HepG2 (cell line): ENCODE data around the gene CEP19. TPM values are rescaled to one million over a fixed set of nuclear protein-coding genes. Genes with fewer than 3 reads are reported as not detected.

Experiments used
- ATAC-seq: fragments of 200-7000 bp; cut with Tn5 transposase; 3 replicates; pipeline ENCODE4 v1.9.1; 2020; ENCODE audit warnings: mild to moderate bottlenecking, moderate library complexity
- BruUV-seq: library from RNA; stranded (reverse); fragments of 400-500 nt; replicated peaks from 2 replicates; lab custom pipeline; 2021; lab: Mats Ljungman, UMichigan
- CTCF ChIA-PET: fragments of 300-600 bp; formaldehyde crosslinking; extraction: SDS; loops from one replicate; lab custom pipeline; 2021; ENCODE audit warnings: low total read pairs, inconsistent platforms, low intra/inter-chr PET ratio; lab: Yijun Ruan, JAX
- POLR2A ChIA-PET: fragments of 350-600 bp; sonication (Branson Sonifier 250); formaldehyde crosslinking; loops from one replicate; lab custom pipeline; 2020; ENCODE audit warnings: antibody characterized with exemption, inconsistent platforms; lab: Yijun Ruan, JAX
- DNase-seq: peaks from one replicate; pipeline ENCODE4 v3.0.0-alpha.2; 2015; ENCODE audit warnings: low spot score
- FAIRE-seq: peaks from 3 replicates; lab custom pipeline; 2011; peaks lifted over from hg19 to GRCh38; lab: Jason Lieb, UNC
- H2AFZ ChIP-seq: one replicate; pipeline ENCODE4 v1.6.1; 2011; ENCODE audit warnings: low read length, inconsistent platforms
- H3K27ac ChIP-seq: fragments of 300-600 bp; 3 replicates; pipeline ENCODE4 v1.8.0; 2011; ENCODE audit warnings: mixed run types, mild to moderate bottlenecking, mixed read lengths, low read length, inconsistent platforms; ENCODE audit not compliant: insufficient read depth; ENCODE audit errors: extremely low read length
- H3K27me3 ChIP-seq, 2 experiments: fragments of 200-600 bp in 1 of 2; 2 replicates in 1 of 2; 3 replicates in 1 of 2; pipeline versions ENCODE4 v1.6.0 to v1.8.0; 2011; ENCODE audit warnings: low read length in 2 of 2, mild to moderate bottlenecking in 2 of 2, moderate library complexity in 2 of 2, inconsistent platforms in 1 of 2; ENCODE audit not compliant: insufficient read depth in 2 of 2, control insufficient read depth in 1 of 2
- H3K36me3 ChIP-seq, 2 experiments: fragments of 200-600 bp in 1 of 2; replicated peaks in 1 of 2; 2 replicates in 1 of 2; 3 replicates in 1 of 2; pipeline versions ENCODE4 v1.5.1 to v1.8.0; 2011; ENCODE audit warnings: low read length in 2 of 2, inconsistent platforms in 1 of 2; ENCODE audit not compliant: insufficient read depth in 2 of 2, control insufficient read depth in 1 of 2
- H3K4me1 ChIP-seq: 2 replicates; pipeline ENCODE4 v1.5.1; 2012; ENCODE audit warnings: low read length, inconsistent platforms; ENCODE audit not compliant: insufficient read depth
- H3K4me2 ChIP-seq: 2 replicates; pipeline ENCODE4 v1.6.0; 2011; ENCODE audit warnings: low read depth, low read length, inconsistent platforms
- H3K4me3 ChIP-seq, 3 experiments: fragments of 200-600 bp in 1 of 3; sonication (generic), shearing (Covaris generic) in 1 of 3; replicated peaks in 1 of 3; 2 replicates each; pipeline ENCODE4 v1.5.1; 2011 to 2016; ENCODE audit warnings: low read length in 3 of 3, inconsistent platforms in 2 of 3, low read depth in 2 of 3, mild to moderate bottlenecking in 2 of 3, control low read depth in 1 of 3, mixed read lengths in 1 of 3; ENCODE audit not compliant: insufficient read depth in 1 of 3
- H3K79me2 ChIP-seq: one replicate; pipeline ENCODE4 v1.6.1; 2011; ENCODE audit warnings: low read length, inconsistent platforms; ENCODE audit not compliant: insufficient read depth
- H3K9ac ChIP-seq: 2 replicates; pipeline ENCODE4 v1.6.0; 2011; ENCODE audit warnings: mild to moderate bottlenecking, low read depth, low read length, inconsistent platforms; ENCODE audit not compliant: insufficient read depth
- H3K9me3 ChIP-seq: 2 replicates; pipeline ENCODE4 v1.5.1; 2012; ENCODE audit warnings: mild to moderate bottlenecking, low read length
- H4K20me1 ChIP-seq: 2 replicates; pipeline ENCODE4 v1.6.0; 2011; ENCODE audit warnings: inconsistent platforms, mild to moderate bottlenecking, low read length, moderate library complexity; ENCODE audit not compliant: insufficient read depth
- CEBPB ChIP-seq: IDR thresholded peaks from 2 replicates; pipeline ENCODE4 v1.6.1; 2011; ENCODE audit warnings: low read depth, low read length, improper control_type of control experiment, borderline replicate concordance
- HNRNPH1 ChIP-seq: fragments of 200-400 bp; formaldehyde crosslinking; optimal IDR thresholded peaks from 2 replicates; pipeline ENCODE3; 2017; ENCODE audit warnings: mild to moderate bottlenecking, low read depth, low read length
- MEIS1 ChIP-seq: sonication (generic); formaldehyde crosslinking; IDR thresholded peaks from 2 replicates; pipeline ENCODE4 v1.9.0; 2021; ENCODE audit warnings: mild to moderate bottlenecking, missing genetic modification reagents, moderate library complexity, borderline replicate concordance
- SAFB2 ChIP-seq: sonication (generic); formaldehyde crosslinking; IDR thresholded peaks from 2 replicates; pipeline ENCODE4 v1.5.1; 2020; ENCODE audit warnings: missing genetic modification reagents, low read depth, mild to moderate bottlenecking, borderline replicate concordance
- ZNF256 ChIP-seq: sonication (generic); formaldehyde crosslinking; conservative IDR thresholded peaks from 2 replicates; pipeline ENCODE4 v1.4.0; 2020; ENCODE audit warnings: missing genetic modification reagents
- WGBS: methylation state at CpG from one replicate; pipeline ENCODE4 v1.1.6; 2017; ENCODE audit warnings: low lambda C conversion rate; 5-methylcytosine and 5-hydroxymethylcytosine counted together
- in situ Hi-C: cut with HindIII; loops from 2 replicates; pipeline ENCODE4 v1.10.0; 2017; ENCODE audit warnings: low pct_unique_long_range_greater_than_20kb; ENCODE audit not compliant: extremely low pct_ligation_motif_present
- intact Hi-C: fragments of 100-400 bp; cut with micrococcal nuclease; formaldehyde crosslinking; loops from one replicate; pipeline ENCODE4 v1.10.0; 2022; ENCODE audit not compliant: unreplicated experiment
- polyA plus RNA-seq, 8 experiments: library from polyadenylated mRNA; depleted of rRNA in 3 of 8; stranded (reverse) in 7 of 8; unstranded in 1 of 8; fragments of >200 nt; fragmentation: Illumina TruSeq in 4 of 8; extraction: Trizol in 4 of 8; gene quantifications; 2 replicates each; pipeline versions ENCODE4 v1.2.1 to v1.2.3, GENCODE V29; 2011 to 2016; ENCODE audit warnings: low read depth in 4 of 8, missing spikeins in 1 of 8, mixed read lengths in 1 of 8; ENCODE audit not compliant: insufficient read depth in 1 of 8
- total RNA-seq, 5 experiments: library from RNA; depleted of rRNA; stranded (reverse); fragments of >200 nt; fragmentation: Illumina TruSeq; extraction: Trizol; gene quantifications; 2 replicates each; pipeline ENCODE4 v1.2.3, GENCODE V29; 2016; ENCODE audit warnings: low read depth in 1 of 5
- TF ChIP-seq, protein P1 (sequence below): IDR thresholded peaks from 2 replicates; pipeline ENCODE4 v1.6.1; 2016; ENCODE audit warnings: missing genetic modification reagents, missing compliant biosample characterization
- TF ChIP-seq, protein P2 (sequence below): IDR thresholded peaks from 2 replicates; pipeline ENCODE4 v1.4.0; 2020; ENCODE audit warnings: mild to moderate bottlenecking, missing genetic modification reagents

CEP19 gene
- total and polyA plus RNA-seq, 2 of the 13 experiments (the other 11 are each of a cell fraction or from before 2014, with no cell fraction given): 0.48 to 1.2 TPM

DNA sequence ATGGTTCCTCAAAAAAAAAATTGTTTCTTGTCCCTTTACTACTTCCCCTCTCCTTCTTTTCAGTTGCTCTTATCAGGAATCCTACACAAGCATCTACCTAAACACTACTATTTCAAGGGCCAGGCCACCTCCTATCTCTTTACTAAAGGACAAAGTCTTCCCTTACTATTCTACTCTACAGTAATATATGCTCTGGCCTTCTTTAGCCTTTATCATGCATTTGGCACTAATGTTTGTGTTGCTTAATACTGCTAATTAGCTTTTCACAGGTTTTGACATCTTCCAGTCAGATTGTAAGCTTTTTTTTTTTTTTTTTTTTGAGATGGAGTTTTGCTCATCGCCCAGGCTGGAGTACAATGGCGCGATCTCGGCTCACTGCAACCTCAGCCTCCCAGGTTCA lies 5.3 kb downstream of the CEP19 start (continued):
- TF ChIP-seq, protein P1, sequence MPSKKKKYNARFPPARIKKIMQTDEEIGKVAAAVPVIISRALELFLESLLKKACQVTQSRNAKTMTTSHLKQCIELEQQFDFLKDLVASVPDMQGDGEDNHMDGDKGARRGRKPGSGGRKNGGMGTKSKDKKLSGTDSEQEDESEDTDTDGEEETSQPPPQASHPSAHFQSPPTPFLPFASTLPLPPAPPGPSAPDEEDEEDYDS (CRISPR knock-in tag): no peak

GRCh38 chr3:196706327-196706726 lies 5.7 kb downstream of the CEP19 start:
- ChIA-PET CTCF (no interaction called here), POLR2A (no interaction called here)
- BruUV-seq: no TSS peak
- no peaks in the 10 kb centered on the region for H3K9me3 ChIP-seq
- no peak for DNase-seq
- in situ Hi-C loops: no loop called here
- H3K4me2 ChIP-seq: no peak overlapping the region
- no peak overlapping the region for H3K4me3 ChIP-seq
- FAIRE-seq: no peak
- no peak for TF ChIP-seq MEIS1 (CRISPR knock-in tag)
- TF ChIP-seq HNRNPH1: no peak
- no peak for TF ChIP-seq SAFB2 (CRISPR knock-in tag)
- no peak for TF ChIP-seq ZNF256 (CRISPR knock-in tag)
- peak; percentile 52 for TF ChIP-seq CEBPB
- TF ChIP-seq, protein P2, sequence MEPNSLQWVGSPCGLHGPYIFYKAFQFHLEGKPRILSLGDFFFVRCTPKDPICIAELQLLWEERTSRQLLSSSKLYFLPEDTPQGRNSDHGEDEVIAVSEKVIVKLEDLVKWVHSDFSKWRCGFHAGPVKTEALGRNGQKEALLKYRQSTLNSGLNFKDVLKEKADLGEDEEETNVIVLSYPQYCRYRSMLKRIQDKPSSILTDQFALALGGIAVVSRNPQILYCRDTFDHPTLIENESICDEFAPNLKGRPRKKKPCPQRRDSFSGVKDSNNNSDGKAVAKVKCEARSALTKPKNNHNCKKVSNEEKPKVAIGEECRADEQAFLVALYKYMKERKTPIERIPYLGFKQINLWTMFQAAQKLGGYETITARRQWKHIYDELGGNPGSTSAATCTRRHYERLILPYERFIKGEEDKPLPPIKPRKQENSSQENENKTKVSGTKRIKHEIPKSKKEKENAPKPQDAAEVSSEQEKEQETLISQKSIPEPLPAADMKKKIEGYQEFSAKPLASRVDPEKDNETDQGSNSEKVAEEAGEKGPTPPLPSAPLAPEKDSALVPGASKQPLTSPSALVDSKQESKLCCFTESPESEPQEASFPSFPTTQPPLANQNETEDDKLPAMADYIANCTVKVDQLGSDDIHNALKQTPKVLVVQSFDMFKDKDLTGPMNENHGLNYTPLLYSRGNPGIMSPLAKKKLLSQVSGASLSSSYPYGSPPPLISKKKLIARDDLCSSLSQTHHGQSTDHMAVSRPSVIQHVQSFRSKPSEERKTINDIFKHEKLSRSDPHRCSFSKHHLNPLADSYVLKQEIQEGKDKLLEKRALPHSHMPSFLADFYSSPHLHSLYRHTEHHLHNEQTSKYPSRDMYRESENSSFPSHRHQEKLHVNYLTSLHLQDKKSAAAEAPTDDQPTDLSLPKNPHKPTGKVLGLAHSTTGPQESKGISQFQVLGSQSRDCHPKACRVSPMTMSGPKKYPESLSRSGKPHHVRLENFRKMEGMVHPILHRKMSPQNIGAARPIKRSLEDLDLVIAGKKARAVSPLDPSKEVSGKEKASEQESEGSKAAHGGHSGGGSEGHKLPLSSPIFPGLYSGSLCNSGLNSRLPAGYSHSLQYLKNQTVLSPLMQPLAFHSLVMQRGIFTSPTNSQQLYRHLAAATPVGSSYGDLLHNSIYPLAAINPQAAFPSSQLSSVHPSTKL: no peak
- H3K27ac ChIP-seq: no peak overlapping the region
- no peaks in the 10 kb centered on the region; a peak in 1 of 5 replicates for H3K27me3 ChIP-seq
- no peaks in the 10 kb centered on the region for H4K20me1 ChIP-seq
- no peak overlapping the region for H2AFZ ChIP-seq
- intact Hi-C loops: no loop called here
- no peak for ATAC-seq
- WGBS: 31% methylated on average over 5 of the region's 5 CpGs
- peaks cover 4% of the 10 kb centered on the region for H3K4me1 ChIP-seq
- no peaks in the 10 kb centered on the region for H3K79me2 ChIP-seq
- no peak overlapping the region for H3K9ac ChIP-seq
- no peaks in the 10 kb centered on the region for H3K36me3 ChIP-seq
